Activated effector memory CD4-positive, alpha-beta T cell treated with anti-CD3 and anti-CD28 coated beads, Interleukin-2, amount 50 U/mL, for 16 hours (primary cell): ENCODE data around the gene CASP3.
"Not testable (repeated sequence)": the region's sequence is repeated elsewhere in the genome, so short reads cannot be mapped to it uniquely, and the experiment has no call there.

ENCODE experiments used
- DNase-seq: peaks from one replicate; pipeline ENCODE4 v3.0.0-alpha.2; 2020

The CASP3 gene

DNA sequence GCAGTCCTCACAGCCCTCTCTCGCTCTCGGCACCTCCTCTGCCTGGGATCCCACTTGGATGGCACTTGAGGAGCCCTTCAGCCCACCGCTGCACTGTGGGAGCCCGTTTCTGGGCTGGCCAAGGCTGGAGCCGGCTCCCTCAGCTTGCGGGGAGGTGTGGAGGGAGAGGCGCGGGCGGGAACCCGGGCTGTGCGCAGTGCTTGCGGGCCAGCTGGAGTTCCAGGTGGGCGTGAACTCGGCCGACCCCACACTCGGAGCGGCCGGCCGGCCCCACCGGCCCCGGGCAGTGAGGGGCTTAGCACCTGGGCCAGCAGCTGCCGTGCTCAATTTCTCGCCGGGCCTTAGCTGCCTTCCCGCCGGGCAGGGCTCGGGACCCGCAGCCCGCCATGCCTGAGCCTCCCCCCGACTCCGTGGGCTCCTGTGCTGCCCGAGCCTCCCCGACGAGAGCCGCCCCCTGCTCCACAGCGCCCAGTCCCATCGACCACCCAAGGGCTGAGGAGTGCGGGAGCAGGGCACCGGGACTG is 57.4 kb downstream of the CASP3 start:
- not testable (repeated sequence) for DNase-seq

DNA sequence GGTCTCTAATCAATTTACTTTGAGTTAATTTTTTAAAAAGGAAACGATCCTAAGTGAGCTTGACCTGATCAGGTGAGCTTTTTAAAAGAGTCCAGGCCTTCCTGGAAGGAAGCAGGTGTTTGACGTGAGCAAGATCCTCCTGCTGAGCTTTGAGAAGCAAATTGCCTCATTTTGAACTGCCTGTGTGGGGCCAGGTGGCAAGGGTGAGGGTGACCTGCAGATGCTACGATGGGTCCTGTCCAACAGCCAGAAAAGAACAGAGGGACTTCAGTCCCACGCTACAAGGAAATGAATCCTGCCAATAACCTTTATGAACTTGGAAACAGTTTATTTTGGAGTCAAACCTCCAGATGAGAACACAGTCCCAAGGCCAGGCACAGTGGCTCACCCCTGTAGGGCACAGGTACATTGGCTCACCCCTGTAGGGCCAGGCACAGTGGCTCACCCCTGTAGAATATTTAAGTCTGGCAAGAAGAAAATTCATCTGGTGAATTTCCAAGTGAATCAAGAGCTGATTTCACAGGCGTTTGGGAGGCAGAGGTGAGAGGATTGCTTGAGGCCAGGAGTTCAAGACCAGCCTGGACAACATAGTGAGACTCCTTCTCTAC is 58.1 kb downstream of the CASP3 start:
- no peak for DNase-seq

DNA sequence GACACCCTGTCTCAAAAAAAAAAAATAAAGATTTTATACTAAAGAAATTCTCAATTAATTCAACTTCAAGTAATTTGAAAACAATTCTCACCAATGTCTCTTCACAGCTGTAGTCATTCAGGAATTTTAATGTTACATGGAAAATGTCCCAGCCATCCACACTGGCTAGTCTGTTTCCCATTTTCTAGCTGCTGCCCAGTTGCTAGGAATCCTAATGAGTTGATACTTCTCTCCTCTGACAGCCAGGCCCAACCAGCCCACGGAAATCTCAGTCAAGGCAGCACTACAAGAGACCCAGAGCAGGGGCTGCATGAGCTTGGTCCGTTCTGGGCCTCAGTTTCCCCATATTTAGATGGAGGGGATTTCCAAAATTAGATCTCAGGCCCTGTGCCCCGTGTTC is 59.1 kb downstream of the CASP3 start:
- DNase-seq, result no peak

DNA sequence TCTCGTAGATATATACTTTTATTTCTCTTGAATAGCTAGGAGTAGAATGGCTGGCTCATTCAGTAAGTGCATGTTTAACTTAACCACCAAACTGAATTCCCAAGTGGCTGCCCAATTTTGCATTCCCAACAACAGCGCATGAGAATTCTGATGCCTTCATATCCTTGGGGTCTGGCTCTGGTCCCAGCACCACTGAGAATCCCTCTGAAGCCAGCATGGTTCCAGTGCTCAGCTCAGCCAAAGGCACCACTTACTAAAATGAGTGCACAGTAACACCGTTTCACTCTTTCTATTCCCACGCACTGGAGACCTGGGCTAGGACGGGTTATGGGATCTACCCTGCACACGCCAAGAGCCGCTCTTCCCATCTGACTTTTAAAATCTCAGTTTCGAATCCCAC is 60.4 kb downstream of the CASP3 start:
- no peak for DNase-seq

DNA sequence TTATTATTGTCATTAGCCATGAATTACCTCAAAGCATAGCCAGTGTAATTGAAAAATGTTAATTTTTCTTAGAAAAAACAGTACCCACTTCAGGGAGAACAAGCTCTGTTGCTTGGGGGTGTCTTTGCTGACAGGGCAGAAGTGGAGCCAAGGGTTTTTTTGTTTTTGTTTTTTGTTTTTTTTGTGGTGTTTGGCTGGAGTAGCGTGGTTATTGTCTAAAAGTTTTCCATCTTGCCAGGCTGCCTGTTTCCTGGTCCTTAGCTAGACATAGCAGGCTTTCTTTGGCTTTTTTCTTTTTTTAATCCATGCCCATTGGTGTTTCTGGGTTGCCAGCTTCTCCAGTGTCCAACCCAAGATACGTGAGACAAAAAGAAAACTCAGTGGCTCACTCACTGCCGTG is 61.5 kb downstream of the CASP3 start:
- DNase-seq, result no peak

DNA sequence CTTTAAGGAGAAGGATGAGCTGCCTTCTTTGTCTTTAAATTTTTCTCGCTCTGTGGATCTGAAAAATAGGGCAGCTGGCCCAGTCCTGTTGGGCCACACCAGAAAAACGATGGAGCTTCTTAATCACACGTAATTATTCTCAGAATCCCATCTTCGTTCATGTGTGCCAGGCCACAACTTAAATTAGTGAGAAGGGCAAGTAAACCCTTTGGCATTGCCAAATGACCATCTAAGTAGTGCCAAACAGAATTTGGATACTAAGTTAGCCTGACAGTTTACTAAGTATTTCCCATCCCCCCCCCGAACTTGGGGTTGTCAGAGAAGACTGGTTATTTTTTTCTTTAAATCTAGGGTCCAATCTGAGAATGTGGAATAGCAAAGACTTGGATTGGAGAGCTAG is 62.0 kb downstream of the CASP3 start:
- DNase-seq, result no peak

DNA sequence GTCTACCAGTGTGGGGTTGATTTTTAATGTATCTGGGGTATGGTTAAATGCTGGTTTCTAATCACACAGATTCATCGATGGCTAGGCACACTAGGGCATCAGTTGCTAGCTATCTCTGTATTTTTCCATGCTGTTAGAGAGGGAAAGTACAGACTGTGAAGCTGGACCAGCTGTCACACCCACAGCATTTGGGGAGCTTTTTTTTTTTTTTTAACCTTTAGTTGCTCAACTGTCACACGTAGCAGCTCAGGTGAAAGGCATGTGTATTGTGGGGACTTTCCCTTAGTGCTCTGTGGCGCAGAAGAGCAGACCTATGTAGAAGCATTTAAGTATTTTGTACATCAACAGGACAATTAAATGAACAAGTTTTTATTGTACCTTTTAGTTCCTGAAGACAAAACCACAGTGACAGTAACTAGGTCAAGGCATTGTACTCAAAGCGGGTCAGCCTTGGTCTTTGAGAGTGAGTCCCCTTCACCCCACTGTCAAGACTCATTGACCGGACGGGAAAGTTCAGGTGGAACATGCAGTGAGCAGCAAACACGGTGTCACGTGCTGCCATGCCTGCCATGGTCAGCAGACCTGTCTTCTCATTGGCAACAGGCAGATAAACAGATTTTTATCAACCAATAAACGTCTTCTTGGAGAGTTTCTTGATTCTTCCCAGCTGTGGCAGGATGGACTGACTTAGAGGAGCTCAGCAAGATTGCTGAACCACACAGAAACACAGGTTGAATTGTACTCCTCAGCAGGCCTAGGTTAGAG is 65.3 kb downstream of the CASP3 start:
- no peak for DNase-seq
